ENCODE results near the gene INSIG2. TPM values are rescaled to one million over a fixed set of nuclear protein-coding genes. Genes with fewer than 3 reads are reported as not detected.

INSIG2 gene
- total and polyA plus RNA-seq, 4 donors = 16.4 to 40.6 (median 22.9) TPM

DNA sequence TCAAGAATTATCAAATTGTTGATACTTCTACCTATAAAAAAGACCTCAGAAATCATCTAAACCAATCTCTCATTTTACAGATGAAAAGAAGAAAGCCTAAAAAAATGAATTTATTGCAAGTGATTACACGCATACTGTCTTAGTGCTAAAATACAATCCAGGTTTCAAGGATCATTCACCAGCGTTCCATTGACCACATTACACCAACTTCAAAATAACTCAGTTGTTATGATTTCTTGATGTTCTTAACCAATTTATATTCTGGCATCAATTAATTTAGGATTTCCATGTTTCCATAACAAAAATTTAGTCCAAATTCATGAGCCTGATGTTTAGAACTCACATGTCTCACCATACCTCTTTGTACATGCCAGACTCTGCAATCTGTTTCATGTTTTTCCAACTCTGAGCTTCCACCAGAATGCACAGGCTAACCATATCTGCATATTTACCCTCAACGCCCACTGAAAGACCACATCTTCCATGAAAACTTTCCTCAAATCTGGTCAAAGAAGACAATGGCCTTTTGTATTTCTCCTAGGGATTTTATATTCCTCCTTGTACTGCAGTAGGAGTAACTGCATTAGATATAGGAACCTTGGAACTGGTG is 2.1 kb upstream of the INSIG2 start:
- H3K9me3 ChIP-seq (ENCODE audit: control insufficient read depth in 4 of 4, insufficient read depth in 3 of 4, low read length in 3 of 4) = no peaks in the 10 kb centered on the region
- peaks cover 0 to 15% (median 11%) of the 10 kb centered on the region in 3 donors for H3K27me3 ChIP-seq (ENCODE audit: control insufficient read depth in 3 of 3, insufficient read depth in 3 of 3, low read length in 2 of 3)
- no peaks in the 10 kb centered on the region for H3K36me3 ChIP-seq (ENCODE audit: control insufficient read depth in 4 of 4, insufficient read depth in 4 of 4, low read length in 4 of 4)
- H3K4me1 ChIP-seq (ENCODE audit: control insufficient read depth in 5 of 5, insufficient read depth in 5 of 5, low read length in 5 of 5) = peaks cover 0 to 22% (median 3%) of the 10 kb centered on the region in 5 donors
- ATAC-seq (ENCODE audit: insufficient read depth, low FRiP score) (no peak), DNase-seq (no peak)
- H3K4me3 ChIP-seq = no peak overlapping the region
- TF ChIP-seq CTCF (IDR thresholded peaks at IDR 0.05; ENCODE audit: control extremely low read depth, extremely low read depth) = no peak
- no peak overlapping the region for H3K27ac ChIP-seq (ENCODE audit: low read depth in 1 of 2, low read length in 1 of 2)
- H3K9ac ChIP-seq (ENCODE audit: insufficient read depth in 1 of 2, low read length in 2 of 2) = no peak overlapping the region
- 78 to 92% methylated on average over 3 of the region's 3 CpGs for WGBS, 2 donors

GRCh38 chr2:118089139-118089800 is 999 bp downstream of the INSIG2 start:
- peaks cover 0 to 31% (median 7%) of the 10 kb centered on the region in 5 donors for H3K4me1 ChIP-seq (ENCODE audit: control insufficient read depth in 5 of 5, insufficient read depth in 5 of 5, low read length in 5 of 5)
- peak; percentile 16 to 63 (median 43) for DNase-seq

GRCh38 chr2:118090387-118091139 is 2.3 kb downstream of the INSIG2 start:
- no peak for TF ChIP-seq CTCF (IDR thresholded peaks at IDR 0.05; ENCODE audit: control extremely low read depth, extremely low read depth)
- WGBS, 2 donors = 75 to 88% methylated on average over 5 of the region's 5 CpGs
- H3K4me3 ChIP-seq = no peak overlapping the region
- no peak for DNase-seq
- H3K9me3 ChIP-seq (ENCODE audit: control insufficient read depth in 4 of 4, insufficient read depth in 3 of 4, low read length in 3 of 4) = no peaks in the 10 kb centered on the region
- ATAC-seq (ENCODE audit: insufficient read depth, low FRiP score) = no peak
- no peaks in the 10 kb centered on the region for H3K36me3 ChIP-seq (ENCODE audit: control insufficient read depth in 4 of 4, insufficient read depth in 4 of 4, low read length in 4 of 4)
- H3K4me1 ChIP-seq (ENCODE audit: control insufficient read depth in 5 of 5, insufficient read depth in 5 of 5, low read length in 5 of 5) = peaks cover 0 to 31% (median 7%) of the 10 kb centered on the region in 5 donors
- peaks cover 0 to under 1% (median 0%) of the 10 kb centered on the region in 3 donors for H3K27me3 ChIP-seq (ENCODE audit: control insufficient read depth in 3 of 3, insufficient read depth in 3 of 3, low read length in 2 of 3)
- H3K9ac ChIP-seq (ENCODE audit: insufficient read depth in 1 of 2, low read length in 2 of 2) = no peak overlapping the region
- no peak overlapping the region for H3K27ac ChIP-seq (ENCODE audit: low read depth in 1 of 2, low read length in 1 of 2)

More at GRCh38 chr2:118089139-118089800, 999 bp downstream of the INSIG2 start:
- no peaks in the 10 kb centered on the region for H3K9me3 ChIP-seq (ENCODE audit: control insufficient read depth in 4 of 4, insufficient read depth in 3 of 4, low read length in 3 of 4)
- H3K9ac ChIP-seq (ENCODE audit: insufficient read depth in 1 of 2, low read length in 2 of 2) = peak overlapping the region; percentile 51 to 66
- no peaks in the 10 kb centered on the region for H3K36me3 ChIP-seq (ENCODE audit: control insufficient read depth in 4 of 4, insufficient read depth in 4 of 4, low read length in 4 of 4)
- WGBS, 2 donors = 5 to 7% methylated on average over 11 of the region's 11 CpGs
- H3K4me3 ChIP-seq = peak overlapping the region; percentile 84
- TF ChIP-seq CTCF (IDR thresholded peaks at IDR 0.05; ENCODE audit: control extremely low read depth, extremely low read depth) = no peak
- peaks cover 0 to 7% (median 5%) of the 10 kb centered on the region in 3 donors for H3K27me3 ChIP-seq (ENCODE audit: control insufficient read depth in 3 of 3, insufficient read depth in 3 of 3, low read length in 2 of 3)
- ATAC-seq (ENCODE audit: insufficient read depth, low FRiP score) = peak; percentile 58
- peak overlapping the region; percentile 60 to 72 for H3K27ac ChIP-seq (ENCODE audit: low read depth in 1 of 2, low read length in 1 of 2)
